Hematopoietic multipotent progenitor cell treated with erythropoietin and hydrocortisone succinate and interleukin-3 and kit ligand, for 8 days (in vitro differentiated cells): ENCODE data around the gene CACNA2D3.

Experiments used
- DNase-seq: peaks from one replicate; pipeline ENCODE4 v3.0.0-alpha.2; 2015

CACNA2D3 gene

GRCh38 chr3:54994111-54994513 lies 871.8 kb downstream of the CACNA2D3 start:
- DNase-seq = no peak

GRCh38 chr3:54999159-54999558 lies 876.8 kb downstream of the CACNA2D3 start:
- peak; percentile 7 for DNase-seq

GRCh38 chr3:54999811-55000210 lies 877.5 kb downstream of the CACNA2D3 start:
- peak; percentile 1 for DNase-seq

- DNase-seq = no peak
Measured at GRCh38 chr3:55000546-55000945, 878.2 kb downstream of the CACNA2D3 start.

- DNase-seq = no peak
Measured at GRCh38 chr3:55000953-55001352, 878.6 kb downstream of the CACNA2D3 start.

- no peak for DNase-seq
Measured at GRCh38 chr3:55002416-55002930, 880.1 kb downstream of the CACNA2D3 start.

- no peak for DNase-seq
Measured at GRCh38 chr3:55006244-55006676, 883.9 kb downstream of the CACNA2D3 start.

- DNase-seq = no peak
Measured at GRCh38 chr3:55007971-55008370, 885.6 kb downstream of the CACNA2D3 start.

GRCh38 chr3:55009372-55009771 lies 887.0 kb downstream of the CACNA2D3 start:
- no peak for DNase-seq

- DNase-seq = no peak
Measured at GRCh38 chr3:55012091-55012490, 889.7 kb downstream of the CACNA2D3 start.

- DNase-seq = no peak
Measured at GRCh38 chr3:55013145-55013925, 891.0 kb downstream of the CACNA2D3 start.

GRCh38 chr3:55014081-55014480 lies 891.7 kb downstream of the CACNA2D3 start:
- DNase-seq = no peak

- no peak for DNase-seq
Measured at GRCh38 chr3:55014906-55015305, 892.6 kb downstream of the CACNA2D3 start.

GRCh38 chr3:55017876-55018275 lies 895.5 kb downstream of the CACNA2D3 start:
- DNase-seq = no peak

- DNase-seq = no peak
Measured at GRCh38 chr3:55030938-55031337, 908.6 kb downstream of the CACNA2D3 start.

GRCh38 chr3:55036883-55037577 lies 914.7 kb downstream of the CACNA2D3 start:
- DNase-seq = no peak

- no peak for DNase-seq
Measured at GRCh38 chr3:55042591-55042990, 920.2 kb downstream of the CACNA2D3 start.

- DNase-seq = no peak
Measured at GRCh38 chr3:55044486-55044885, 922.1 kb downstream of the CACNA2D3 start.

- DNase-seq = no peak
Measured at GRCh38 chr3:55059027-55059629, 936.8 kb downstream of the CACNA2D3 start.

- DNase-seq = no peak
Measured at GRCh38 chr3:55060896-55061719, 938.8 kb downstream of the CACNA2D3 start.

- no peak for DNase-seq
Measured at GRCh38 chr3:55061720-55062034, 939.3 kb downstream of the CACNA2D3 start.

GRCh38 chr3:55064164-55064563 lies 941.8 kb downstream of the CACNA2D3 start:
- DNase-seq = no peak

- no peak for DNase-seq
Measured at GRCh38 chr3:55065331-55065730, 943.0 kb downstream of the CACNA2D3 start.
